Thyroid gland (tissue), 4 donors: Measurements from ENCODE around the gene TDRD7.

Experiments used
- POLR2A ChIP-seq, 2 donors: fragments of 450-650 bp; IDR thresholded peaks; one replicate each; pipeline ENCODE4 v1.6.1; 2017; ENCODE audit warnings: antibody characterized with exemption in 2 of 2, mild to moderate bottlenecking in 2 of 2, moderate library complexity in 1 of 2
- TF ChIP-seq, protein P1 (sequence below), 6 experiments: fragments of 200-600 bp in 3 of 6; fragments of 450-650 bp in 3 of 6; sonication (generic) in 3 of 6; IDR thresholded peaks; one replicate each; pipeline ENCODE4 v1.5.1; 2016 to 2019; ENCODE audit warnings: antibody characterized with exemption in 6 of 6, mild to moderate bottlenecking in 2 of 6, inconsistent platforms in 1 of 6, moderate library complexity in 1 of 6

DNA sequence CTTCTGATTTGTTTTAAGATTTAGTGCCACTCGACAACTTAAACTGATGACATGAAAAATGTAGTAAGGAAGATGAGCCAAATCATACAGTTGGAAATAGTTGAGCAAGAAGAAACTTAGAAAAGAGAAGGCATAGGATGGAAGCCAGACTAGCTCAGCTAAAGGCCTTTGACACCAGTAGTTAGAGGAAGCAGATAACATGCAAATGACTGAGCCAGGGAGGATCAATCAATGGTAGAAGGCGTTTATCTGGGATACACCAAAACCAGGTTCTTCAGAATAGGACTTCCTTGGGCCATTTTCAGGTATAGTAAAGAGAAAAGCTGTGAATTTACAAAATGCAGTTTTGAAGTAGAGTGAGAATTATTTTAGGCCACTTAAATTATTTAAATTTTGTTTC, 3.2 kb downstream of the TDRD7 start:
- no peak for TF ChIP-seq POLR2A (IDR thresholded peaks at IDR 0.05)
- TF ChIP-seq, protein P1, sequence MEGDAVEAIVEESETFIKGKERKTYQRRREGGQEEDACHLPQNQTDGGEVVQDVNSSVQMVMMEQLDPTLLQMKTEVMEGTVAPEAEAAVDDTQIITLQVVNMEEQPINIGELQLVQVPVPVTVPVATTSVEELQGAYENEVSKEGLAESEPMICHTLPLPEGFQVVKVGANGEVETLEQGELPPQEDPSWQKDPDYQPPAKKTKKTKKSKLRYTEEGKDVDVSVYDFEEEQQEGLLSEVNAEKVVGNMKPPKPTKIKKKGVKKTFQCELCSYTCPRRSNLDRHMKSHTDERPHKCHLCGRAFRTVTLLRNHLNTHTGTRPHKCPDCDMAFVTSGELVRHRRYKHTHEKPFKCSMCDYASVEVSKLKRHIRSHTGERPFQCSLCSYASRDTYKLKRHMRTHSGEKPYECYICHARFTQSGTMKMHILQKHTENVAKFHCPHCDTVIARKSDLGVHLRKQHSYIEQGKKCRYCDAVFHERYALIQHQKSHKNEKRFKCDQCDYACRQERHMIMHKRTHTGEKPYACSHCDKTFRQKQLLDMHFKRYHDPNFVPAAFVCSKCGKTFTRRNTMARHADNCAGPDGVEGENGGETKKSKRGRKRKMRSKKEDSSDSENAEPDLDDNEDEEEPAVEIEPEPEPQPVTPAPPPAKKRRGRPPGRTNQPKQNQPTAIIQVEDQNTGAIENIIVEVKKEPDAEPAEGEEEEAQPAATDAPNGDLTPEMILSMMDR (IDR thresholded peaks at IDR 0.05) = no peak
